GM23248 (cell line): ENCODE measurements around the gene PVRIG.
"Not testable (repeated sequence)": the region's sequence is repeated elsewhere in the genome, so short reads cannot be mapped to it uniquely, and the experiment has no call there.

Experiments used
- EZH2 ChIP-seq: fragments of 200-600 bp; sonication (generic); IDR thresholded peaks from 2 replicates; pipeline ENCODE4 v1.6.1; 2018; ENCODE audit warnings: antibody characterized with exemption, mild to moderate bottlenecking; ENCODE audit not compliant: insufficient read depth, poor library complexity, severe bottlenecking
- EZH2phosphoT487 ChIP-seq: fragments of 200-600 bp; sonication (generic); IDR thresholded peaks from 2 replicates; pipeline ENCODE4 v1.6.1; 2018; ENCODE audit warnings: antibody characterized with exemption, moderate library complexity, mild to moderate bottlenecking, low read depth; ENCODE audit not compliant: insufficient read depth

- TF ChIP-seq EZH2, EZH2phosphoT487: not testable (repeated sequence)
Measured at GRCh38 chr7:100180084-100180483, 39.7 kb upstream of the PVRIG start.
